ENCODE measurements around the gene SPTBN4.

SPTBN4 gene

DNA sequence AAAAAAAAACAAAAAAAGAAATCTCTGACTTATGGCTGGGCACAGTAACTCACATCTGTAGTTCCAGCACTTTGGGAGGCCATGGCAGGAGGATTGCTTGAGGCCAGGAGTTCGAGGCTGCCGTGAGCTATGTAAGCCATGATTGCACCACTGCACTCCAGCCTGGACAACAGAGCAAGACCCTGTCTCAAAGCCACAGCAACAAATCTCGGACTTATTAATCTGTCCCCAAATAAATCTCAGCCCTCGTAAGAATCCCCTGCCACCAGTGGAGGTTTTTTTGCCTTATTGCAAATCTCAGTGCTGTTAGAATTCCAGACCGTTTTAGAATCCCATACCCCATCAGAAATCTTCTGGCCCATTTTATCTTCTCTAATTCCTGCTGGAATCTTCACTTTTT lies 114.7 kb downstream of the SPTBN4 start:
- 98% methylated on average over 5 of the region's 5 CpGs for WGBS
- H3K4me2 ChIP-seq (ENCODE audit: low read length, poor library complexity, severe bottlenecking), result no peak overlapping the region

DNA sequence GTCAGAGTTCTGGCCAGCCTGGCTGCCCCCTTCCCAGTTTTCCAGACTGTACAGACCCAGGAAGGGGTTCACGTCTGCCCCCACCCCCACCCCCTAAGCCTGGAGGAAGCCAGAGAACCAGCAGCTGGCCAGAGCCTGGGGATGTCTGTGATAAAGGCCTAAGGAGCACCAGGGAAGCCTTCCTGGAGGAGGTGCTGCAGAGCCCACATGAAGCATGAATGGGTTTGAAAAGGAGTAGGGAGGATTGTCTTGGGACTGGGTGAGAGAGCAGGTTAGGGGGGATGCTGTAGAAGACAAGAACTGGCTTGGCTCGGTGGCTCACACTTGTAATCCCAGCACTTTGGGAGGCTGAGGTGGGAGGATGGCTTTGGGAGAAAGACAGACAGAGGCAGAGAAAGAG lies 115.7 kb downstream of the SPTBN4 start:
- Histone ChIP-seq H3K27me3 (ENCODE audit: control insufficient read depth in 1 of 2, insufficient read depth in 1 of 2, low read length in 2 of 2) (no peaks in the 10 kb centered on the region), H2AK5ac (ENCODE audit: low read length, severe bottlenecking) (no peak overlapping the region), H3K4me3 (ENCODE audit: insufficient read depth in 1 of 2, low read depth in 1 of 2, low read length in 2 of 2) (no peak overlapping the region), H3K18ac (ENCODE audit: low read depth in 1 of 2, low read length in 2 of 2) (no peak overlapping the region), H3K79me1 (replicated peaks; ENCODE audit: low read length, poor library complexity, severe bottlenecking) (peaks cover 21% of the 10 kb centered on the region), H3K4me1 (ENCODE audit: control insufficient read depth, insufficient read depth, low read depth, low read length) (peaks cover 15% of the 10 kb centered on the region), H2AFZ (ENCODE audit: low read depth, low read length) (no peak overlapping the region), H2BK120ac (ENCODE audit: low read depth, low read length) (no peak overlapping the region), H3K9me3 (ENCODE audit: control insufficient read depth, low read length) (no peaks in the 10 kb centered on the region), H2BK5ac (ENCODE audit: low read depth, low read length, poor library complexity, severe bottlenecking) (no peak overlapping the region), H3K27ac (ENCODE audit: low read length, poor library complexity, severe bottlenecking) (no peak overlapping the region), H4K91ac (ENCODE audit: low read length) (no peak overlapping the region), H3K14ac (ENCODE audit: low read length in 2 of 2) (no peak overlapping the region), H3K9ac (ENCODE audit: low read length) (no peak overlapping the region), H3K4me2 (ENCODE audit: low read length, poor library complexity, severe bottlenecking) (no peak overlapping the region), H3K23ac (ENCODE audit: low read length in 2 of 2) (no peak overlapping the region), H2BK15ac (ENCODE audit: low read depth, poor library complexity, severe bottlenecking) (no peak overlapping the region), H3K4ac (ENCODE audit: low read depth in 1 of 2, low read length in 2 of 2) (no peak overlapping the region), H4K8ac (ENCODE audit: low read length) (no peak overlapping the region), H3K36me3 (ENCODE audit: control insufficient read depth in 1 of 2, insufficient read depth in 2 of 2, low read depth in 1 of 2, low read length in 2 of 2) (peaks cover 49 to 70% of the 10 kb centered on the region in 2 experiments), H2BK12ac (ENCODE audit: low read length in 2 of 2) (no peak overlapping the region)
- no peak for DNase-seq
- WGBS, result 97% methylated on average over 1 of the region's 2 CpGs

More for the DNA sequence above, 114.7 kb downstream of the SPTBN4 start:
- Histone ChIP-seq H4K8ac (ENCODE audit: low read length) (no peak overlapping the region), H2BK15ac (ENCODE audit: low read depth, poor library complexity, severe bottlenecking) (no peak overlapping the region), H2BK12ac (ENCODE audit: low read length in 2 of 2) (no peak overlapping the region), H3K14ac (ENCODE audit: low read length in 2 of 2) (no peak overlapping the region), H3K9me3 (ENCODE audit: control insufficient read depth, low read length) (no peaks in the 10 kb centered on the region), H2BK5ac (ENCODE audit: low read depth, low read length, poor library complexity, severe bottlenecking) (no peak overlapping the region), H3K18ac (ENCODE audit: low read depth in 1 of 2, low read length in 2 of 2) (no peak overlapping the region), H2AK5ac (ENCODE audit: low read length, severe bottlenecking) (no peak overlapping the region), H3K4me1 (ENCODE audit: control insufficient read depth, insufficient read depth, low read depth, low read length) (peaks cover 16% of the 10 kb centered on the region), H3K4me3 (ENCODE audit: insufficient read depth in 1 of 2, low read depth in 1 of 2, low read length in 2 of 2) (no peak overlapping the region), H3K36me3 (ENCODE audit: control insufficient read depth in 1 of 2, insufficient read depth in 2 of 2, low read depth in 1 of 2, low read length in 2 of 2) (peaks cover 40 to 63% of the 10 kb centered on the region in 2 experiments), H3K27ac (ENCODE audit: low read length, poor library complexity, severe bottlenecking) (no peak overlapping the region), H3K27me3 (ENCODE audit: control insufficient read depth in 1 of 2, insufficient read depth in 1 of 2, low read length in 2 of 2) (no peaks in the 10 kb centered on the region), H3K4ac (ENCODE audit: low read depth in 1 of 2, low read length in 2 of 2) (no peak overlapping the region), H3K23ac (ENCODE audit: low read length in 2 of 2) (no peak overlapping the region), H4K91ac (ENCODE audit: low read length) (no peak overlapping the region), H3K79me1 (replicated peaks; ENCODE audit: low read length, poor library complexity, severe bottlenecking) (peaks cover 20% of the 10 kb centered on the region), H2AFZ (ENCODE audit: low read depth, low read length) (no peak overlapping the region), H3K9ac (ENCODE audit: low read length) (no peak overlapping the region), H2BK120ac (ENCODE audit: low read depth, low read length) (no peak overlapping the region)
- DNase-seq, result no peak

DNA sequence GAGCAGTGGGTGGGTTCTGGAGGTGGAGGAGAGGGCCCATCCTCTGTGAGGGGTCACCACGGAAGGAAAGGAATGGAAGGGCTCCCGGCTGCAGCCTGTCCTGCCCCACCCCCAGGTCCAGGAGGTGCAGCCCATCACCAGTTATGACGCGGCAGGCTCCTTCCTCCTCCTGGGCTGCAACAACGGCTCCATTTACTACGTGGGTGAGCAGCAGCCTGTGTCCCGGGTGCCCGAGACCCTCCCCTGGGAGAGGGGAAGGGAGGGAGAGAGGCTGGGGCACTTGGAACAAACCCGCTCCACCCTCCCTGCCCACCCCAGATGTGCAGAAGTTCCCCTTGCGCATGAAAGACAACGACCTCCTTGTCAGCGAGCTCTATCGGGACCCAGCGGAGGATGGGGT lies 116.5 kb downstream of the SPTBN4 start:
- 96% methylated on average over 13 of the region's 14 CpGs for WGBS
- H4K8ac ChIP-seq (ENCODE audit: low read length), result no peak overlapping the region
- no peak overlapping the region for H3K9ac ChIP-seq (ENCODE audit: low read length)
- no peak overlapping the region for H2AFZ ChIP-seq (ENCODE audit: low read depth, low read length)
- H3K4ac ChIP-seq (ENCODE audit: low read depth in 1 of 2, low read length in 2 of 2), result no peak overlapping the region
- H3K14ac ChIP-seq (ENCODE audit: low read length in 2 of 2), result no peak overlapping the region
- H3K27ac ChIP-seq (ENCODE audit: low read length, poor library complexity, severe bottlenecking), result no peak overlapping the region
- no peak overlapping the region for H2AK5ac ChIP-seq (ENCODE audit: low read length, severe bottlenecking)
- H2BK120ac ChIP-seq (ENCODE audit: low read depth, low read length), result no peak overlapping the region
- H2BK12ac ChIP-seq (ENCODE audit: low read length in 2 of 2), result no peak overlapping the region
- H3K4me1 ChIP-seq (ENCODE audit: control insufficient read depth, insufficient read depth, low read depth, low read length), result peaks cover 13% of the 10 kb centered on the region
- no peak overlapping the region for H2BK15ac ChIP-seq (ENCODE audit: low read depth, poor library complexity, severe bottlenecking)
- H3K36me3 ChIP-seq (ENCODE audit: control insufficient read depth in 1 of 2, insufficient read depth in 2 of 2, low read depth in 1 of 2, low read length in 2 of 2), result peaks cover 56 to 75% of the 10 kb centered on the region in 2 experiments
- H3K4me3 ChIP-seq (ENCODE audit: insufficient read depth in 1 of 2, low read depth in 1 of 2, low read length in 2 of 2), result no peak overlapping the region
- H4K91ac ChIP-seq (ENCODE audit: low read length), result no peak overlapping the region
- H3K4me2 ChIP-seq (ENCODE audit: low read length, poor library complexity, severe bottlenecking), result no peak overlapping the region
- peaks cover 16% of the 10 kb centered on the region for H3K79me1 ChIP-seq (replicated peaks; ENCODE audit: low read length, poor library complexity, severe bottlenecking)
- H2BK5ac ChIP-seq (ENCODE audit: low read depth, low read length, poor library complexity, severe bottlenecking), result no peak overlapping the region
- no peaks in the 10 kb centered on the region for H3K27me3 ChIP-seq (ENCODE audit: control insufficient read depth in 1 of 2, insufficient read depth in 1 of 2, low read length in 2 of 2)
- DNase-seq, result no peak
- no peak overlapping the region for H3K18ac ChIP-seq (ENCODE audit: low read depth in 1 of 2, low read length in 2 of 2)
- no peaks in the 10 kb centered on the region for H3K9me3 ChIP-seq (ENCODE audit: control insufficient read depth, low read length)
- no peak overlapping the region for H3K23ac ChIP-seq (ENCODE audit: low read length in 2 of 2)

DNA sequence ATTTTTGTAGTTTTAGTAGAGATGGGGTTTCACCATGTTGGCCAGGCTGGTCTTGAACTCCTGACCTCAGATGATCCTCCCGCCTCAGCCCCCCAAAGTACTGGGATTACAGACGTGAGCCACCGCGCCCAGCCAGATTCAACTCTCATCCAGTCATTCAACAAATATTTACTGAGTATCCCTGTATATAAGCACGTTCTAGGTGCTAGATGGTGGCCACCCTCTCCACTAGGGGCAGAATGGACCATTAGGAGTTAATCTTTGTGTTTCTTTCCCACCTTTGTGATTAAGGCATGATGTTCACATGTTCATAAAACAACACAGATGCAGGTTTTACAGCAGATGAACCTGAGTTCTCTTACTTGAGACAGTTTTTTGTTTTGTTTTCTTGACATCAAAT lies 117.2 kb downstream of the SPTBN4 start:
- Histone ChIP-seq H3K4ac (ENCODE audit: low read depth in 1 of 2, low read length in 2 of 2) (no peak overlapping the region), H4K8ac (ENCODE audit: low read length) (no peak overlapping the region), H3K27me3 (ENCODE audit: control insufficient read depth in 1 of 2, insufficient read depth in 1 of 2, low read length in 2 of 2) (no peaks in the 10 kb centered on the region), H3K9ac (ENCODE audit: low read length) (no peak overlapping the region), H3K4me1 (ENCODE audit: control insufficient read depth, insufficient read depth, low read depth, low read length) (peaks cover 19% of the 10 kb centered on the region), H2AK5ac (ENCODE audit: low read length, severe bottlenecking) (no peak overlapping the region), H3K4me2 (ENCODE audit: low read length, poor library complexity, severe bottlenecking) (no peak overlapping the region), H2AFZ (ENCODE audit: low read depth, low read length) (no peak overlapping the region), H2BK5ac (ENCODE audit: low read depth, low read length, poor library complexity, severe bottlenecking) (no peak overlapping the region), H2BK120ac (ENCODE audit: low read depth, low read length) (no peak overlapping the region), H3K36me3 (ENCODE audit: control insufficient read depth in 1 of 2, insufficient read depth in 2 of 2, low read depth in 1 of 2, low read length in 2 of 2) (peaks cover 60 to 75% of the 10 kb centered on the region in 2 experiments), H3K23ac (ENCODE audit: low read length in 2 of 2) (no peak overlapping the region), H2BK15ac (ENCODE audit: low read depth, poor library complexity, severe bottlenecking) (no peak overlapping the region), H3K27ac (ENCODE audit: low read length, poor library complexity, severe bottlenecking) (peak overlapping the region; percentile 14), H4K91ac (ENCODE audit: low read length) (no peak overlapping the region), H3K14ac (ENCODE audit: low read length in 2 of 2) (no peak overlapping the region), H3K18ac (ENCODE audit: low read depth in 1 of 2, low read length in 2 of 2) (no peak overlapping the region), H3K79me1 (replicated peaks; ENCODE audit: low read length, poor library complexity, severe bottlenecking) (peaks cover 16% of the 10 kb centered on the region), H2BK12ac (ENCODE audit: low read length in 2 of 2) (no peak overlapping the region), H3K4me3 (ENCODE audit: insufficient read depth in 1 of 2, low read depth in 1 of 2, low read length in 2 of 2) (no peak overlapping the region), H3K9me3 (ENCODE audit: control insufficient read depth, low read length) (no peaks in the 10 kb centered on the region)
- WGBS, result 100% methylated on average over 1 of the region's 5 CpGs
- DNase-seq, result no peak
